Erythroblast (primary cell): ENCODE results near the gene COL6A5.

ENCODE experiments used
- GATA1 ChIP-seq: IDR thresholded peaks from 2 replicates; pipeline ENCODE4 v1.6.1; 2011; ENCODE audit warnings: low read depth, mild to moderate bottlenecking, control low read depth, low read length, moderate library complexity
- POLR2A ChIP-seq: IDR thresholded peaks from 2 replicates; pipeline ENCODE4 v1.6.1; 2011; ENCODE audit warnings: mild to moderate bottlenecking, low read length

- TF ChIP-seq POLR2A (no peak), GATA1 (no peak)
Observed at GRCh38 chr3:130378677-130379191, 33.3 kb downstream of the COL6A5 start.
